Measurements from ENCODE around the gene PPP6R2. TPM values are rescaled to one million over a fixed set of nuclear protein-coding genes. Genes with fewer than 3 reads are reported as not detected.

PPP6R2 gene
- total RNA-seq, 1 experiment from 2014 or later: 42.6 TPM

DNA sequence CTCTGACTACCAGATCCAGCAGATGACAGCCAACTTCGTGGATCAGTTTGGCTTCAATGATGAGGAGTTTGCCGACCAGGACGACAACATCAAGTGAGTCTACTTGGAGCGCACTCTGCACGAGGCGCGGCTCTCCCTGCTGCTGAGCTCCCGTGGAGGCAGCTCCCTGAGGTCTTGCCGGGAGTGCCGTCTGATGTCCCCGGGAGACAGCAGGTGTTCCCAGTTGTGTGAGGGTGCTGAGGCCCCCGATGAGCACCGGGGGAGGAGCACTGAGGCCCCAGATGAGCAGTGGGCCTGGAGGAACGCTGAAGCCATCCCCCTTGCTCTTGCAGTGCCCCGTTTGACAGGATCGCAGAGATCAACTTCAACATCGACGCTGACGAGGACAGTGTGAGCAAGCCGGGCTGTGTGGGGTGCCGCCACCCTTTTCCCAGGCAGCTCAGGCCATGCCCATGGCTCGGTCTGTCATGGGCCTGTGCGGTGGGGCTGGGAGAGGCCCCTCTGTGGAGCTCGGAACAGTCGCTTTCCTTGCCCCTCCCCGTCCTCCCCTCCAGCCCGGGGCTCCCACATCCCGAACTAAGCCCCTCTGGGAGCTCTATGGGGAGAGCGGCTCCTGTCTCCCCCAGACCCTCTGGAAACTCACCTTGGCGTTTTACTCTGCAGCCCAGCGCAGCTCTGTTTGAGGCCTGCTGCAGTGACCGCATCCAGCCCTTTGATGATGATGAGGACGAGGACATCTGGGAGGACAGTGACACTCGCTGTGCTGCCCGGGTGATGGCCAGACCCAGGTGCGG, 94.6 kb downstream of the PPP6R2 start:
- Histone ChIP-seq H3K4ac (ENCODE audit: low read depth, low read length) (no peak overlapping the region), H2BK5ac (ENCODE audit: insufficient read length, low read length) (no peak overlapping the region), H2BK12ac (ENCODE audit: insufficient read length, low read depth, low read length) (no peak overlapping the region), H3K4me1 (ENCODE audit: insufficient read depth, low read length) (no peaks in the 10 kb centered on the region), H2BK120ac (ENCODE audit: low read depth, low read length, poor library complexity, severe bottlenecking) (no peak overlapping the region), H3K23ac (ENCODE audit: insufficient read length, low read depth, low read length) (no peak overlapping the region), H3K9me3 (ENCODE audit: control insufficient read depth, low read depth, low read length) (no peaks in the 10 kb centered on the region), H3K4me2 (ENCODE audit: insufficient read depth, insufficient read length, low read length) (no peak overlapping the region), H3K9ac (ENCODE audit: extremely low read depth, insufficient read length, low read length) (no peak overlapping the region), H2AK5ac (ENCODE audit: insufficient read length, low read length) (no peak overlapping the region), H3K79me1 (ENCODE audit: insufficient read depth, low read depth, low read length, poor library complexity, severe bottlenecking) (no peaks in the 10 kb centered on the region), H3K14ac (ENCODE audit: insufficient read depth, low read length) (no peak overlapping the region), H2BK20ac (ENCODE audit: low read depth, low read length, poor library complexity, severe bottlenecking) (no peak overlapping the region), H3K23me2 (ENCODE audit: insufficient read length, low read depth, low read length, poor library complexity, severe bottlenecking) (no peaks in the 10 kb centered on the region), H4K91ac (ENCODE audit: insufficient read length, low read depth, low read length) (no peak overlapping the region), H3K27me3 (ENCODE audit: insufficient read depth, low read length) (no peaks in the 10 kb centered on the region), H3T11ph (ENCODE audit: low read length) (no peak overlapping the region), H4K20me1 (ENCODE audit: control insufficient read depth, insufficient read depth, insufficient read length) (no peaks in the 10 kb centered on the region), H3K27ac (ENCODE audit: insufficient read length, low read depth, low read length) (no peak overlapping the region), H4K8ac (replicated peaks; ENCODE audit: insufficient read length, low read depth, low read length) (no peak overlapping the region), H2AFZ (ENCODE audit: low read length) (no peak overlapping the region), H3K56ac (ENCODE audit: insufficient read length, low read depth, low read length) (no peak overlapping the region), H3K79me2 (ENCODE audit: insufficient read depth, low read length) (no peaks in the 10 kb centered on the region), H2BK15ac (ENCODE audit: low read depth, low read length) (no peak overlapping the region), H4K5ac (ENCODE audit: insufficient read length, low read depth, low read length) (no peak overlapping the region), H3K18ac (ENCODE audit: insufficient read length, low read depth, low read length) (no peak overlapping the region)
- Mint-ChIP-seq H3K4me3 (no peak overlapping the region), H3K36me3 (ENCODE audit: insufficient read depth in 1 of 3, low read depth in 3 of 3) (peaks cover 0 to 40% (median 18%) of the 10 kb centered on the region in 3 experiments; a peak in 6 of 7 replicates), H3K27ac (no peak overlapping the region), H3K4me1 (no peaks in the 10 kb centered on the region), H3K27me3 (ENCODE audit: low read depth) (no peaks in the 10 kb centered on the region), H3K9me3 (no peaks in the 10 kb centered on the region)
- TF ChIP-seq, protein P1, sequence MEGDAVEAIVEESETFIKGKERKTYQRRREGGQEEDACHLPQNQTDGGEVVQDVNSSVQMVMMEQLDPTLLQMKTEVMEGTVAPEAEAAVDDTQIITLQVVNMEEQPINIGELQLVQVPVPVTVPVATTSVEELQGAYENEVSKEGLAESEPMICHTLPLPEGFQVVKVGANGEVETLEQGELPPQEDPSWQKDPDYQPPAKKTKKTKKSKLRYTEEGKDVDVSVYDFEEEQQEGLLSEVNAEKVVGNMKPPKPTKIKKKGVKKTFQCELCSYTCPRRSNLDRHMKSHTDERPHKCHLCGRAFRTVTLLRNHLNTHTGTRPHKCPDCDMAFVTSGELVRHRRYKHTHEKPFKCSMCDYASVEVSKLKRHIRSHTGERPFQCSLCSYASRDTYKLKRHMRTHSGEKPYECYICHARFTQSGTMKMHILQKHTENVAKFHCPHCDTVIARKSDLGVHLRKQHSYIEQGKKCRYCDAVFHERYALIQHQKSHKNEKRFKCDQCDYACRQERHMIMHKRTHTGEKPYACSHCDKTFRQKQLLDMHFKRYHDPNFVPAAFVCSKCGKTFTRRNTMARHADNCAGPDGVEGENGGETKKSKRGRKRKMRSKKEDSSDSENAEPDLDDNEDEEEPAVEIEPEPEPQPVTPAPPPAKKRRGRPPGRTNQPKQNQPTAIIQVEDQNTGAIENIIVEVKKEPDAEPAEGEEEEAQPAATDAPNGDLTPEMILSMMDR (conservative IDR thresholded peaks at IDR 0.05): no peak
- DNase-seq: no peak
- no CpG with 5 or more reads among the region's 36 CpGs for WGBS (ENCODE audit: extremely low coverage, insufficient read length, low lambda C conversion rate)

Measured in H9 (cell line).